ENCODE results near the gene TSPAN9.

- TF ChIP-seq CTCF (conservative IDR thresholded peaks at IDR 0.05; ENCODE audit: low read depth, low read length): no peak
- no peak for TF ChIP-seq EZH2 (IDR thresholded peaks at IDR 0.05; ENCODE audit: borderline replicate concordance, low read depth, low read length, poor library complexity, severe bottlenecking)
Measured at GRCh38 chr12:3233797-3234196, 156.6 kb downstream of the TSPAN9 start.
